Stimulated activated CD4-positive, alpha-beta T cell treated with anti-CD3 and anti-CD28 coated beads, Interleukin-2, amount 100 ng/mL, for 24 hours (primary cell): ENCODE data around the gene ZNF800.

Experiments used
- DNase-seq, 2 donors: peaks; one replicate each; pipeline ENCODE4 v3.0.0-alpha.2; 2020

ZNF800 gene

GRCh38 chr7:127390817-127391590, 1.5 kb downstream of the ZNF800 start:
- DNase-seq = no peak

- no peak for DNase-seq
Observed at GRCh38 chr7:127390186-127390816, 2.2 kb downstream of the ZNF800 start.

DNA sequence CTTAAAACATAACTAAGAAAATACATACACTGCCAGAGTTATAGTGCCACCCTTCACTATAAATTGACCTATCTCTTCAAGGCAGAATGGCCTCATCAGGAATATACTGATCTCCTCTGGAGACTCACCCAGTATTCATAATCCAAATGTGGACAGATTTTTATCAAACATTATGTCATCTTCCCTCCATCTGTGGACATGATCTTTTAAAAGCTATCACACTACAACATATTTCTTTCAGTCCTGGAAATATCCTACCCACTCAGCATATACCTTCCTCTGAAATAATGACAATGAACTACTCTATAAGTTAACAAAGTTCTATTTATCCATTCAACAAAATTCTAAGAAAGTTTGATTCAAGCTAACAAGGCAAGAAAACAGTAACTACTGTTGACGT, 3.2 kb downstream of the ZNF800 start:
- no peak for DNase-seq

DNA sequence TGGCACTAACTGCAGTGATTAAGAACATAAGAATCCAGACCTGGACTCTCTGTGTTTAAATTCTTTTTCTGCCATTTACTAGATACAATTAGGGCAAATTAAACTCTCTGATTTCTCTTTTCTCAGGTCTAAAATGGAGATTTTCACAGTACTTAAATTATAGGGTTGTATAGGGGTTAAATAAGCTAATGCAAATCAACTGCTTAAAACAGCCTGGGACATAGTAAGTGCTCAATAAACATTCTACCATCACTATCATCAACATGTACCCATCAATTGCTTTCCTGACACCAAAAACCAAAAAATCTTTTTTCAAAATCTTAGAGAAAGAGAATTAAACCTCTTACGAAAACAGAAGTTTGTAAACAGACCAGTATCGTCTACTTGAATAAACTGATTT, 4.5 kb downstream of the ZNF800 start:
- no peak for DNase-seq

DNA sequence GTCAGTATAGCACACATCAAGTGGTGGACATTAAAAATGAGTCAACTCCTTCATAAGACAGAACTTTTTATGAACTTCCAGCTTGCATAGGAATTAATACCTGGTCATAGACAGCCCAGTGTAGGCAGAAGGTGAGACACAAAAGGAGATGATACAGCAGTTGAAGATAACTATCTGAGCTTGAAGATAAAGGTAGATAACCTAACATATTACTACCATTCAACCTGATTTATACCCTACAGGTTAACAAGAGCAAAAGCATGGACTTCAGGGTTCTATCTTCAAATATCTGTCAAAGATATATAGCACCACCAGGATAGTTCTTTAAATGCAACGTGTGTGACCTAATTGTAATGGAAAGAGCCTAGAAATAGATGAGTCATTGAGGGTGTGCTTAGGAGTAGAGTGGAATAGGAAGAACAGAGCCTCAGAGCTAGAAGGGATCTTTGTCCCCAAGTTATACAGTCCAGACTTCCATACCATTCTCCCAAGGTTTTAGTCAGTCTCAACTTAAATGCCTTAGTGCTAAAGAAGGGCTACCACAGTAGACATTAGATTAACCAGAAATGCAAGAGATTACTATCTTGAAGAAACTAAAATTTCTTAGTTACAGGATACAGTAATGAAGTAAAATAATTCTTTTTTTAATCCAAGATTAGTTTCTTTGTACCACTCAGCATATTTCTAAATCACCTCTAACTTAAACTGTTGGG, 9.2 kb downstream of the ZNF800 start:
- no peak for DNase-seq

GRCh38 chr7:127382301-127383085, 10.0 kb downstream of the ZNF800 start:
- no peak for DNase-seq

DNA sequence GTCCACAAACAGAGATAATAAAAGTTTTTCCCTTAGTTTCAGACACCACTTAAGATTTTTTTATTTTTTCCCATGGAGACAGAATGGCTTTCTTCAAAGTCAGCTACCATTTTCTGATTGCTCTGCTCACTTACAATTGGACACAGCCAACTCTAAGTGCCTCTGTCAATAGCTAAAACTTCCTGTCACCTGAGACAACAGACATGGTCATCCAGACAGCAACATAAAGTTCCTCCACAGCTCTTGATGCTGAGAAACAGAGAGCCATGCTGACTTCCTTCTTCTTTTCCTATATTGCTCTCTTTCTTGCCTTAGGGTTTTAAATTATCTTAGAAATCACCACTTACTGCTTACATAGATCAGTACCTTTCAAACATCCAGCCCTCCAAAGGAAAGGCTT, 12.0 kb downstream of the ZNF800 start:
- no peak for DNase-seq

DNA sequence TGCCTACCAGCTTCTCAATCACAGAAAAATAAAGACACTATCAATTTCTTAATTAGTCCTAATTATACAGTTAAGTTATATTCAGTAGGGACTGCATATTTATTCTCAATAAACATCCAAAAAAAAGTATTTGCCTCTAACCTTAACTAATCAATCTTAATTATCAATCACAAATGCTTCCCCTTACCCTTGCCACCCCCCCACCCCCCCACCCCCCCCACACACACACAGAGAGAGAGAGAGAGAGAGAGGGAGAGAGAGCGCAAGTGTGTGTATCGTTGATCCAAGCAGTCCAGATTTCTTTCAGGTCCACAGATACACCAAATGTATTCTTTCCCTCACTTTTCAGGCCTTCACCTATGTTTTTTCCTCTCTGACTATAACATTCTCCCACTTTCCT, 12.9 kb downstream of the ZNF800 start:
- no peak for DNase-seq

DNA sequence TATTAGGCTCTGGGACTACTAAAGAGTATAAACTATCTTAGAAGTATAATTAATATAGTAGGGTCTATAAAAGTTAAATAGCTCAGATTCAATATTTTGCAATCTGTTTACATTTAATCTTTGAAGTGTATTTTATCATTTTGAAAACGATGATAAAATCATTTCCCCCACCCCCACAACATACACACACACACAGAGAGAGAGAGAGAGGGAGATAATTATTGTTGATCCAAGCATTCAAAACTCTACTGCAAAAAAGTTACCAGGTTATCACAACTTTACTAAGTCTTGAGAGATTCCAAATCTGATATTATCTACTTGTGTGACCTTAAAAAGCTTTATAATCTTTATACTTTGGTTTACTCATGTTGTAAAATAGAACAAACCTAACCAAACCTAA, 14.0 kb downstream of the ZNF800 start:
- no peak for DNase-seq

DNA sequence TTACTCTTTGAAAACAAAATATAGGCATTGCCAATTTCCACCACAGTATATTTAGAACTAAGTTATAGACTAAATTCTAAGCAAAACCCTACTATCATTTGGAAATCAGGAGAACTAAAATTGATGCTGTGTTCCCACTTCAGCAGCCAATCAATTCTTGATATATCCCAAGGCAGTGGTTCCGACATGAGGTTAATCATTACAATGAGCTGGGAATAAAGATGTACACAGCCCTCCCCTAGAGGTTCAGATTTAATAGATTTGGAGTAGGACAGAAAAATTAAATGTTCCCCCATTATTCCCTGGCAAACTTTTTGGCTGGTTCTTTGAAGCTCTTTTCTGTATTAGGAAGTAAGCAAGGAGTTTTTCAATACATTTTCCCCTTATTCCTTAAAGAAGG, 15.1 kb downstream of the ZNF800 start:
- DNase-seq = no peak

DNA sequence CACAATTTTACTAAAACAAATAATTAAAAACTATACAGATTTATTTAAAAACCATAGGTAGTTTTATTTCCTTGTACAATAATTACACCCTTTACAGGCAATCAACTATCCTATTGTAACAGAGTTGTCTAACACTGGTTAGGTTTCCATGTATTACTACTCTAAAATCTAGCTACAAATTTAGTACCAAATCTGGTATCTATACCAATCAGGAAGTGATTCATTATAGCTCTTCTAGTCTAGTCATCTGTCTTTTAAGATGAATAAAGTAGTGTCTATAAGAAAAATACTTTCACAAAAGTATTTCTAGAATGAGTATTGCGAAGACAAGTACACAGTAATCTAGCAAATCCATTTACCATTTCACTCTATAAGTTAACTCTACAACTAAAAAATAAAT, 16.9 kb downstream of the ZNF800 start:
- no peak for DNase-seq

DNA sequence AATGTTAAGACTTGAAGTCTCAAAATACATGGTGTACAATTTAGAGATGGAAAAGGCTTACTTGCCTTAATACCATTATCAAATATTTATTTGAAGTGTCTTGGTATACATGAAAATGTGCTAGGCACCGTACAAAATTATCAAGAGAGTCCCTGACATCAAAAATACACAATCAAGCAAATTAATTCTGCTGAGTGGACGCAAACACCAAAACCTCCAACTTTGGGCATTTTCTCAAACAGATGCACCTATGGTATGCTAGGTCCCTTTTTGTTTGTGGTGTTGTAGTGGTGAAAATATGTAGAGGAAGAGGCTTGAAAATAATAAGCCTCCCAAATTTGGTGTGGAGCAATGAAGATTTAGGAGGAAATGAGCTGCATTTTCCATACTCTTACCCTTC, 24.8 kb downstream of the ZNF800 start:
- DNase-seq = no peak

- no peak for DNase-seq
Observed at GRCh38 chr7:127366680-127367079, 25.8 kb downstream of the ZNF800 start.

GRCh38 chr7:127365957-127366315, 26.6 kb downstream of the ZNF800 start:
- DNase-seq = no peak

- no peak for DNase-seq
Observed at GRCh38 chr7:127365164-127365956, 27.1 kb downstream of the ZNF800 start.

DNA sequence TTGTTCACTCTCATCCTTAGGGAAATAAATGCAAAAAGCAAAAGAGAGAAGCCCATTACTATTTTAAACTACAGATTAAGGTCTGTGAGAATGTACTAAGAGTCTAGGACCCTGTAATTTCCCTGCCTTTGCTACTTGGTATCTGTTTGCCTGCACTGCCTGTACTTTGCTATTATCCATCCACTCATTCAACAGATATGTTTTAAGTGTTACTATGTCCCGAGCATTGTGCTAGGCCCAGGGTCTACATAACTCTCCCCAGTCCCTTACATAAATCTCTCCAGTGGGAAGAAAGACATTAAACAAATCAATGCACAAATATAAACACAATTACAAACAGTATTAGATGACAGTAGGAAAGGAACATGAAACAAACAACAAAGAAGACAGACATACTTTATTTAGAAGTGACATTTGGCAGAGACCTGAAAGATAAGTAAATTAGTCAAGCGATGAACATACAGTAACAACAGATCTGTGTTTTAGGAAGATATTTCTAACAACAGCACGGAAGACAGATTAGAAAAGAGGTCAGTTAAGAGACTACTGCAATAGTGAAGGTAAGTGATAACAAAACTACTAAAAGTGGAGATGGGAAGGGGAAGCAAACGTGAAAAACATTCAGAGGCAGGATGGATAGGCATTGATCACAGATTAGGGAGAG, 30.0 kb downstream of the ZNF800 start:
- no peak for DNase-seq

DNA sequence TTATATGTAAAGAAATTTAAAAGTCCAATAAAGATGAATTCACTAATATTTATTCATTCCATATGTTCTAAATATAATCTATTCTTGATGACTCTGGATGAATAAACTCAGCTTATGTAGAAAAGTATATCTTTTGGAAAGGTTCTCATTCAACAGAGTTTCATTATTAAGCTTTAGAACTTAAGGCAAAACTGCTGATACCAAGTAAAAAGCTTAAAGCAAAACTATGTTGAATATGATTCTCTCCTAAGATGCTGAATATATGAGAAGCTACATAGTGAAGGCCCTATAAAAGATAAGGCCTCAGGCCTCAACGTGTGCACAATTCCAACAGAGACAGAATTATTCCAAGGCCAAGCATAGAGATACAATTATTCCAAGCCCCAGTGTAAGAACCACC, 30.8 kb downstream of the ZNF800 start:
- no peak for DNase-seq

GRCh38 chr7:127359011-127359410, 33.5 kb downstream of the ZNF800 start:
- DNase-seq = no peak

- DNase-seq = no peak
Observed at GRCh38 chr7:127353897-127354296, 38.6 kb downstream of the ZNF800 start.

DNA sequence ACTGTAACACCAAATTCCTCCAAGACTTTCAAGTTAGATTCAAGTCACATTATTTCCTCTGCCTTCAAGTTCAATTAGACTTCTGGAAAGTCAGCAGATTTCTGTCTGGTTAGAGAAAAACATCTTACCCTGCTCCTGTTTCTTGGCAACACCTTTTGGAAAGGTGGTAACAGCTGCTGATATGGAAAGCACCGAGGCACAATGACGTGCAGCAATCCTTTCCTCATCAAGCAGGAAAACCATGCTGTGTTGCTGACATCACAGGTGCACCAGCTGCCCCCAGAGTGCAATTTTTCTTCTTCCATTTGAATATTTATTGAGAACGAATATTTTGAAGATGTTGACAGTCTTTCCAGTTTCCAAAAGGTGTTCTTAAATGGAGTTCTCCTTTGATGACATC, 41.9 kb downstream of the ZNF800 start:
- no peak for DNase-seq

DNA sequence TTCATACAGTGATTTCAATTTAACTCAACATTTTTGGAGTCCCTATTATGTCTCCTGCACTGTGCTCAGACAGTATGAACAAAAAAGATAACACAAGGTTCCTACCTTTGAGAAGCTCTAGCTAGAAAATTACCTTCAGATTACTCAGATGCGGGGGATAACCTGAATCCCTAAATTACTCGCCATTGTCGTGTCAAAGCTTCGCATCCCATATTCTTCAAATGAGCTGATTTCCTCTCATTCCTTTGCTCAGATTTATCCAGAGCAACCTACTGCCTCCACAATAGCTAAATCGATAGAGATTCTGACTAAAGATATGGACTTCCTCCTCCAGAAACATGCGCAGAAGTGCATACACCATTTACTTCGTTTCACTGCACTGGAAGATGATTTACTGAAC, 42.6 kb downstream of the ZNF800 start:
- DNase-seq = no peak

GRCh38 chr7:127348247-127348631, 44.3 kb downstream of the ZNF800 start:
- DNase-seq = no peak
